Measurements from ENCODE around the gene AFF4.
"Not testable (repeated sequence)": the region's sequence is repeated elsewhere in the genome, so short reads cannot be mapped to it uniquely, and the experiment has no call there.

The AFF4 gene

GRCh38 chr5:132963171-132964104 lies at the start of gene AFF4:
TSS of gene AFF4 (minus strand) at chr5:132963634. CDS start at chr5:132937189, 26,445 bp downstream.
- FAIRE-seq, result no peak

DNA sequence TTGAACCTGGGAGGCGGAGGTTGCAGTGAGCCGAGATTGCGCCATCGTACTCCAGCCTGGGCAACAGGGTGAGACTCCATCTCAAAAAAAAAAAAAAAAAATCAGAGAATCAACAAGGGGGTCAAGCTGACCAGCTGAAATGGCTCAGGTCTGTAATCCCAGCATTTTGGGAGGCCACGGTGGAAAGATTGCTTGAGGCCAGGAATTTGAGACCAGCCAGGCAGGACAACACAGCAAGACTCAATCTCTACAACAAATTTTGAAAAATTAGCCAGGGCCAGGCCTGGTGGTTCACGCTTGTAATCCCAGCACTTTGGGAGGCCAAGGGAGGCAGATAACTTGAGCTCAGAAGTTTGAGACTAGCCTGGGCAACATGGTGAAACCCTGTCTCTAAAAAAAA lies 45.0 kb upstream of the AFF4 start:
- not testable (repeated sequence) for FAIRE-seq

DNA sequence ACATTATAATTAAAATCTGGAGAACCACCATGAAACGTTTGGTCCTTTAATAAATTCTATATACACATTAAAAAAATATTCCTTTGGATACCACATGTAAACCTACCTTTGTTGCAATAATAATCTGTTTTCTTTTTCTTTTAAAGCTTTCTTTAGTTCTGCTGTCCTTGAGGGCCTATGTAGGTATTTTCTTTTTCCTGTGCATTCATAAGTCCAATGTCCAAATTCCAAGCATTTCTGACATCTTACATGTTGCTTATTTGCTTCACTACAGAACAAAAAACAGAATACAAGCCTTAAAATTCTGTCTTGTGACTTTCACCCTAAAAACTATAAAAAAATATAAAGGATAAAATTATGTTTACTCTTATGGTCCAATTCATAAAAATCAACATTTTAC lies 43.2 kb upstream of the AFF4 start:
- no peak for FAIRE-seq

DNA sequence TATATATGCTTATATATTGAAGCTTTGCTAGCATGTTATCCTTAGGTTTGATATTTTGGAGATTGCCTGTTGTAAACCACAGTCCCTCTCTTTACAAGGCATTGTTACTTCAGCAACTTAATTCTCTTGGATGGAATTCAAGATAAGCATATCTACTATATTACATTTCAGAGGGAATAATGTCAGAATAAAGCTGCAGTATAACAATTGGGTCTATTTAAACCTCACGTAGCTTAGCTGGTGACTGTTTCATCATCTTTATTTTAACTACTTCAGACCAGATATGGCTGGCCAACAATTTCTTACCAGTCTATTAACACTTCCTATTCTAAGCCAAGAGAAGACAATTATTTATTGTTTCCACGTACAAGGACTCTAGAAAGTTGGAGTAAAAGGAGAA lies 35.8 kb upstream of the AFF4 start:
- FAIRE-seq, result no peak

DNA sequence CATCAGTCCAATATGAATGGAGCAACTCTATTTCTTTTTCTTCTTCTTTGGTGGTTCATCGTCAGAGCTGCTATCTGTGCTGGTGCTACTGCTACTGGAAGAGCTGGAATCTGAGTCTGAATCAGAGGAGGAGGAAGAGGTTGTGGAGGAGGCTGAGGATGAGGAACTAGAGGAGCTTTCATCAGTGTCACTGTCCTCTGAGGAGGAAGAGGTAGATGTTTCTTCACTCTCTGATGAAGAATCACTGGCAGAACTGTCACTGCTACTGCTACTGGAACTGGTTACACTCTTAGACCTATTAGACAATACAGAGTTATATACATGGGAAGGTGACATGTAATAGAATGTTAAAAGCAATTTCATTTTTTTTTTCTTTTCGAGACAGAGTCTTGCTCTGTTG lies 35.1 kb upstream of the AFF4 start:
- no peak for FAIRE-seq

- no peak for FAIRE-seq
These were observed 32.9 kb upstream of the AFF4 start for GRCh38 chr5:132996307-132996706.

GRCh38 chr5:132987531-132988408 lies 24.3 kb upstream of the AFF4 start:
- FAIRE-seq, result no peak

DNA sequence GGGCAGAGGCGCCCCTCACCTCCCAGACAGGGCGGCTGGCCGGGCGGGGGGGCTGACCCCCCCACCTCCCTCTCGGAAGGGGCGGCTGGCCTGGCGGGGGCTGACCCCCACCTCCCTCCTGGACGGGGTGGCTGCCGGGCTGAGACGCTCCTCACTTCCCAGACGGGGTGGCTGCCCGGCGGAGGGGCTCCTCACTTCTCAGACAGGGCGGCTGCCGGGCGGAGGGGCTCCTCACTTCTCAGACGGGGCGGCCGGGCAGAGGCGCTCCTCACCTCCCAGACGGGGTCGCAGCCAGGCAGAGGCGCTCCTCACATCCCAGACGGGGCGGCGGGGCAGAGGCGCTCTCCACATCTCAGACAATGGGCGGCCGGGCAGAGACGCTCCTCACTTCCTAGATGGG lies 19.5 kb upstream of the AFF4 start:
- FAIRE-seq, result not testable (repeated sequence)

DNA sequence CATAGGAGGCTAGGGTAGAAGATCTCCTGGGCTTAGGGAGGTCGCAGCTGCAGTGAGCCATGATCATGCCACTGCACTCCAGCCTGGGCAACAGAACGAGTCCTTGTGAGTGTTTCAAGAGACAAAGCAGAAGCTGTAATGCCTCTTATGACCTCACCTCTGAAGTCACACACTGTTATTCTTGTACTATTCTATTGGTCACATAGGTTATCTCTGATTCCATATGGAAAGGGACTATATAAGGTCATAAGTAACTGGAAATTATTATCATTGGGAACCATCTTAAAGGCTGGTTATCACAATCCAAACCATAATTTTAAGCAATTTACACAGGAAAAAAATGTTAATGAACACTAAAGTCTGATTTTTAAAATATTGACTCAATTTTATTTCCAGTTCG lies 17.9 kb upstream of the AFF4 start:
- no peak for FAIRE-seq

DNA sequence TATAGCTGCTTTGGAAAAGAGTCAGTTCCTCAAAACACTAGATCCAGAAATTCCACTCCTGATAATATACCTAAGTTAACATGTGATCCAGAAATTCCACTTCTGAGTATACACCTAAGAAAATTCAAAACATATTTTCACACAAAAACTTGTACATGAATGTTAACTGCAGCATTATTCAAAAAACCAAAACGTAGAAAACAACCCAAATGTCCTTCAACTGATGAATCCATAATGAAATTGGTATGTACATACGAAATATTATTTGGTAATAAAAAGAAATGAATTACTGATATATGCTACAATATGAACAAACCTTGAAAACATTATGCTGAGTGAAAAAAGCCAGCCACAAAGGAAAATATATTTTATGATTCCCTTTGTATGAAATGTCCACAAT lies 16.5 kb upstream of the AFF4 start:
- no peak for FAIRE-seq

DNA sequence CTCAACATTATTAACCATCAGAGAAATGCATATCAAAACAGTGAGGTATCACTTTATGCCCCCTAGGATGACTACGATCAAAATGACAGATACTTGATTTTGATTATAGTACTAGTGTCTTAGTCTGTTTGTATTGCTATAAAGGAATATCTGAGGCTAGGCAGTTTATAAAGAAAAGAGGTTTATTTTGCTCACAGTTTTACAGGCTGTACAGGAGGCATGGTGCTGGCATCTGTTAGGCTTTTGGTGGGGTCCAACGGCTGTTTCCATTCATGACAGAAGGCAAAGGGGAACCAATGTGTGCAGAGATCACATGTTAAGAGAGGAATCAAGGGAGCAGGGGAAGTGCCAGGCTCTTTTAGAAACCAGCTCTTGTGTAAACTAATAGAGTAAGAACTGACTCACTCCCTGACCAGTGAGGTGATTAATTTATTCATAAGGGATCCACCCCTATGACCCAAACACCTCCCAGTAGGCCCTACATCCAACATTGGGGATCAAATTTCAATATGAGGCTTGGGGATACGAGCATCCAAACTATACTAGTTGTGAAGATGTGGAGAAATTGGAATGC lies 16.0 kb upstream of the AFF4 start:
- FAIRE-seq, result no peak

DNA sequence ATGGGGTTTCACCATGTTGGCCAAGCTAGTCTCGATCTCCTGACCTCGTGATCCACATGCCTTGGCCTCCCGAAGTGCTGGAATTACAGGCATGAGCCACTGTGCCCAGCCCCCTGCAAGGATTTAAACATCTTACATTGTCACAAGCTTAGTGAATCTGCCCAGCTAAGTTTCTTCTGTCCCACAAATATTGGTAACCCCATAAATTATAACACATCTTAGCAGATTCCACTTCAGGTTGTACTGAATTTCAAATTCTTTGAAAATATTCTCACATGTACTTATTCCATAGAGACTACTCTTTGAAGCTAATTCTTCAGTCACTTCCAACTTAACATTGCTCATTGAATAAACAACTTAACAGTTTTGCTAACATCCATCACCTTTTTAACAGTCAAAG lies 13.4 kb upstream of the AFF4 start:
- no peak for FAIRE-seq

GRCh38 chr5:132972436-132972828 lies 9.0 kb upstream of the AFF4 start:
- not testable (repeated sequence) for FAIRE-seq

DNA sequence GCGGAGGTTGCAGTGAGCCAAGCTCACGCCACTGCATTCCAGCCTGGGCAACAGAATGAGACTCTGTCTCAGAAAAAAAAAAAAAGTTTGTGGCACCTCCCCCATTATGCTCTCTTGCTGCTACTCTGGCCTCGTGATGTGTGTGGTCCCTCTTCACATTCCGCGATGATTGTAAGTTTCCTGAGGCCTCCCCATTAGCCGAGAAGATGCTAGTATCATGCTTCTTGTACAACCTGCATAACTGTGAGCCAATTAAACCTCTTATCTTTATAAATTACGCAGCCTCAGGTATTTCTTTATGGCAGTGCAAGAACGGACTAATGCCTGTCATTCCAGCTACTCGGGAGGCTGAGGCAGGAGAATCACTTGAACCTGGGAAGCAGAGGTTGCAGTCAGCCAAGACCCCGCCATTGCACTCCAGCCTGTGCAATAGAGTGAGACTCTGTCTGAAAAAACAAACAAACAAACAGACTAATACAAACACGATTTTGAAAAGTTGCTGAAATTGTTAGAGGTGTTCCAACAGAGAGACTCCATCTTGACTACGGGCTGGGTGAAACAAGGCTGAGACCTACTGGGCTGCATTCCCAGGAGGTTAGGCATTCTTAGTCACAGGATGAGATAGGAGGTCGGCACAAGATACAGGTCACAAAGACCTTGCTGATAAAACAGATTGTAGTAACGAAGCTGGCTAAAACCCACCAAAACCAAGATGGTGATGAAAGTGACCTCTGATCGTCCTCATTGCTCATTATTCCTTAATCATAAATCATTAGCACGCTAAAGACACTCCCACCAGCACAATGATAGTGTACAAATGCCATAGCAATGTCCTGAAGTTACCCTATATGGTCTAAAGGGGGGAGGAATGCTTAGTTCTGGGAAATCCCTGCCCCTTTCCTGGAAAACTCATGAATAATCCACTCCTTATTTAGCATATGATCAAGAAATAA lies 8.3 kb upstream of the AFF4 start:
- FAIRE-seq, result no peak

- no peak for FAIRE-seq
These were observed 1.7 kb upstream of the AFF4 start for GRCh38 chr5:132965120-132965519.

- FAIRE-seq, result no peak
These were observed 909 bp downstream of the AFF4 start for GRCh38 chr5:132962429-132963021.

DNA sequence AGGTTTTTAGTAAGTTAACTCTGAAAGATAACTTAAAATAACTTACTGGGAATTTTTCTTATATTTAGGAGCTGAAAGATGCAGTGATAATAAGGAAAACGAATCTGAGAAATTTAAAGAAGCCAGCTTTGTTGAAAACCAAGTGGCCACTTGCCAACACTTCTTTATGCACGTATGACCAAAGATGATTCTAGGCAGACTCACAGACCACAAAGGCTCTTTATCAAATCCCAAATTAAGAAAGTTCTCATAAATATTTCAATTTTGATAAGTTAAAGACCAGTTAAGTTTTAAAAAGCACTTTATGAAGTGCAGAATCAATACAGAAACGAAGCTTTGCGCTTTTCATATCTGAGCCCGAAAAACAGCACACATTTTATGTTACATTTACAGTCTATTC lies 1.5 kb downstream of the AFF4 start:
- FAIRE-seq, result no peak

DNA sequence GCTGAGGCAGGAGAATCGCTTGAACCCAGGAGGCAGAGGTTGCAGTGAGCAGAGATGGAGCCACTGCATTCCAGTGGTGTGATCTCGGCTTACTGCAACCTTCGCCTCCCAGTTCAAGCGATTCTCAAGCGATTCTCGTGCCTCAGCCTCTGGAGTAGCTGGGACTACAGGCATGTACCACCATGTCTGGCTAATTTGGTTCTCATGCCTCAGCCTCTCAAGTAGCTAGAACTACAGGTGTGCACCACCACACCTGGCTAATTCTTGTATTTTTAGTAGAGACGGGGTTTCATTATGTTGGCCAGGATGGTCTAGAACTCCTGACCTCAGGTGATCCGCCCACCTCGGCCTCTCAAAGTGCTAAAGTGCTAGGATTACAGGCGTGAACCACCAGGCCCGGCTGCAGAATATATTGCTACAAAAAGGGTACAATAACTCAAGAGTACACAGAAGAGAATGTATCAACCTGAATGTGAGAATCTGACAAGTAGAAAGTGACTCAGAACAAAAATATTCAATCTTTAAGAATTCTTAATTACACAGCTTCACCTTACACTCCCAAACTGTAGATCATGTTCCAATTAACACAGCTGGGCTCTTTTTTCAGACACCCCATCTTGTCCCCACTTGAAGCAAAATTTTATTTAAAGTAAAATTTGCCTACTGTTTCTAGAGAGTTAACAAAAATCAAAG lies 2.2 kb downstream of the AFF4 start:
- FAIRE-seq, result not testable (repeated sequence)

DNA sequence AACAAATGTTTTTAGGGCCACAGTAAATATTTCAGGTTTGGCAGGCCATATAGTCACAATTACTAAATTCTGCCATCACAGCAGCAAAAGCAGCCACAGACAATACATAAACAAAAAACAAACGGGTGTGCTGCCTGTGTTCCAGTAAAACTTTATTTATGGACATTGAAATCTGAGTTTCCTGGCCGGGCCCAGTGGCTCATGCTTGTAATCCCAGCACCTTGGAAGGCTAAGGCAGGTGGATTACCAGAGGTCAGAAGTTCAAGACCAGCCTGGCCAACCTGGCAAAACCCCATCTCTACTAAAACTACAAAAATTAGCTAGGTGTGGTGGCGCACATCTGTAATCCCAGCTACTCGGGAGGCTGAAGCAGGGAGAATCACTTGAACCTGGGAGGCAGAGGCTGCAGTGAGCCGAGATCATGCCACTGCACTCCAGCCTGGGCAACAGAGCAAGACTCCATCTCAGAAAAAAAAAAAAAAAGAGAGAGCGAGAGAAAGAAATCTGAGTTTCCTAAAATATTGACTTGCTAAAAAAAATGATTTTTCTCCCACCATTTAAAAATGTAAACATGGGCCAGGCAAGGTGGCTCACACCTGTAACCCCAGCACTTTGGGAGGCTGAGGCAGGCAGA lies 7.2 kb downstream of the AFF4 start:
- FAIRE-seq, result not testable (repeated sequence)

DNA sequence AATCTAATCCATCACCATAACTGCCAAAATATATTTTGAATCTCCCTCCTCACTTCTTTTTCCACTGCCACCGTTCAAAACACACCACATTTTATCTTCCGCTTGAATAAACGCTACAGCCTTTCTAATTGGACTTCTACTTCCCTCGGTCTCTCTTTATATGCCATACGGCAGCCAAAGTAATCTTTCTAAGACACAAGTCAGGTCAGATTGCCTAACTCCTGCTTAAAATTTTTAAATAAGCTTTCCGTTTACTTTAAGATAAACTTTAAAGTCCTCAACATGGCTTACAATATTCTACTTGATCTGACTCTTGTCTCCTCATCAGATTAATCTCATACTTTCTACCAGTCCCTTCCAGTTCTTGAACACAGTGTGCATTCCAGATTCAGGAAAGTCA lies 9.7 kb downstream of the AFF4 start:
- FAIRE-seq, result no peak

- no peak for FAIRE-seq
These were observed 10.6 kb downstream of the AFF4 start for GRCh38 chr5:132952829-132953228.

All from endometrium (tissue), 2 donors.